ENCODE data around the gene ZDHHC19. TPM values are rescaled to one million over a fixed set of nuclear protein-coding genes. Genes with fewer than 3 reads are reported as not detected.
"Not testable (repeated sequence)": the region's sequence is repeated elsewhere in the genome, so short reads cannot be mapped to it uniquely, and the experiment has no call there.

The ZDHHC19 gene
- total RNA-seq, 2 experiments from 2014 or later: not detected

- Mint-ChIP-seq H3K9me3 (no peaks in the 10 kb centered on the region), H3K4me3 (peak overlapping the region; percentile 73), H3K27ac (no peak overlapping the region), H3K4me1 (ENCODE audit: low read depth) (peaks cover 15% of the 10 kb centered on the region), H3K36me3 (ENCODE audit: low read depth) (no peaks in the 10 kb centered on the region), H3K27me3 (ENCODE audit: low read depth) (peaks cover 3% of the 10 kb centered on the region)
- intact Hi-C loops (cut with micrococcal nuclease): loop anchor here (5.0 kb wide), 1 partner anchor 309 kb away; the partner anchor contains the start of gene SMCO1
- CTCF ChIA-PET: interaction anchor here (1.4 to 1.8 kb wide), 2 partner anchors 11 to 134 kb away, joined by 4 to 7 read pairs; no protein-coding TSS in a partner anchor
- DNase-seq: peak; percentile 80
Observed at GRCh38 chr3:196207833-196208607, 3.2 kb downstream of the ZDHHC19 start.

- H3K4me3 Mint-ChIP-seq: peak overlapping the region; percentile 73
- peaks cover 15% of the 10 kb centered on the region for H3K4me1 Mint-ChIP-seq (ENCODE audit: low read depth)
- no peaks in the 10 kb centered on the region for H3K36me3 Mint-ChIP-seq (ENCODE audit: low read depth)
- H3K27ac Mint-ChIP-seq: no peak overlapping the region
- DNase-seq: no peak
- CTCF ChIA-PET: interaction anchor here (1.2 to 1.8 kb wide), 3 partner anchors 9 to 134 kb away, joined by 3 to 7 read pairs (median 4); no protein-coding TSS in a partner anchor
- intact Hi-C loops (cut with micrococcal nuclease): loop anchor here (5.0 kb wide), 1 partner anchor 310 kb away; the partner anchor contains the start of gene SMCO1
- H3K27me3 Mint-ChIP-seq (ENCODE audit: low read depth): peaks cover 3% of the 10 kb centered on the region
- no peaks in the 10 kb centered on the region for H3K9me3 Mint-ChIP-seq
Observed at GRCh38 chr3:196207159-196207832, 3.9 kb downstream of the ZDHHC19 start.

GRCh38 chr3:196205442-196206205, 5.6 kb downstream of the ZDHHC19 start:
- not testable (repeated sequence) for H3K27ac Mint-ChIP-seq; DNase-seq; H3K9me3 Mint-ChIP-seq; H3K27me3 Mint-ChIP-seq (ENCODE audit: low read depth); H3K36me3 Mint-ChIP-seq (ENCODE audit: low read depth); H3K4me3 Mint-ChIP-seq
- CTCF ChIA-PET: interaction anchor here (1.2 to 1.8 kb wide), 2 partner anchors 9 kb away, joined by 3 to 7 read pairs; no protein-coding TSS in a partner anchor
- H3K4me1 Mint-ChIP-seq (ENCODE audit: low read depth): peaks cover 15% of the 10 kb centered on the region
- intact Hi-C loops (cut with micrococcal nuclease): loop anchor here (5.0 kb wide), 1 partner anchor 312 kb away; the partner anchor contains the start of gene SMCO1

- H3K4me1 Mint-ChIP-seq (ENCODE audit: low read depth): peaks cover 15% of the 10 kb centered on the region
- no peaks in the 10 kb centered on the region for H3K36me3 Mint-ChIP-seq (ENCODE audit: low read depth)
- peaks cover 3% of the 10 kb centered on the region for H3K27me3 Mint-ChIP-seq (ENCODE audit: low read depth)
- DNase-seq: no peak
- no peaks in the 10 kb centered on the region for H3K9me3 Mint-ChIP-seq
- CTCF ChIA-PET: no interaction called here
- no peak overlapping the region for H3K27ac Mint-ChIP-seq
- intact Hi-C loops (cut with micrococcal nuclease): no loop called here
- no peak overlapping the region for H3K4me3 Mint-ChIP-seq
Observed at GRCh38 chr3:196203846-196204245, 7.4 kb downstream of the ZDHHC19 start.

GRCh38 chr3:196202516-196202970, 8.7 kb downstream of the ZDHHC19 start:
- peaks cover 9% of the 10 kb centered on the region for H3K4me1 Mint-ChIP-seq (ENCODE audit: low read depth)
- CTCF ChIA-PET: interaction anchor here (0.7 kb wide), 1 partner anchor 589 kb away, joined by 4 read pairs; no protein-coding TSS in a partner anchor
- H3K9me3 Mint-ChIP-seq: no peaks in the 10 kb centered on the region
- no peak overlapping the region for H3K4me3 Mint-ChIP-seq
- no peak for DNase-seq
- H3K27me3 Mint-ChIP-seq (ENCODE audit: low read depth): peaks cover 3% of the 10 kb centered on the region
- intact Hi-C loops (cut with micrococcal nuclease): no loop called here
- H3K27ac Mint-ChIP-seq: no peak overlapping the region
- H3K36me3 Mint-ChIP-seq (ENCODE audit: low read depth): no peaks in the 10 kb centered on the region

- no peak for DNase-seq
- H3K36me3 Mint-ChIP-seq (ENCODE audit: low read depth): no peaks in the 10 kb centered on the region
- no peaks in the 10 kb centered on the region for H3K27me3 Mint-ChIP-seq (ENCODE audit: low read depth)
- H3K4me3 Mint-ChIP-seq: no peak overlapping the region
- CTCF ChIA-PET: interaction anchor here (0.7 to 12.2 kb wide), 5 partner anchors 8 to 172 kb away, joined by 3 to 186 read pairs (median 4); no protein-coding TSS in a partner anchor
- H3K4me1 Mint-ChIP-seq (ENCODE audit: low read depth): peaks cover 7% of the 10 kb centered on the region
- intact Hi-C loops (cut with micrococcal nuclease): loop anchor here (5.0 kb wide), 1 partner anchor 337 kb away; no protein-coding TSS in a partner anchor
- H3K9me3 Mint-ChIP-seq: no peaks in the 10 kb centered on the region
- no peak overlapping the region for H3K27ac Mint-ChIP-seq
Observed at GRCh38 chr3:196198771-196199753, 12.1 kb downstream of the ZDHHC19 start.

- DNase-seq: no peak
- intact Hi-C loops (cut with micrococcal nuclease): loop anchor here (5.0 kb wide), 1 partner anchor 336 kb away; no protein-coding TSS in a partner anchor
Observed at GRCh38 chr3:196198081-196198675, 13.0 kb downstream of the ZDHHC19 start.

GRCh38 chr3:196197524-196197923, 13.7 kb downstream of the ZDHHC19 start:
- CTCF ChIA-PET: interaction anchor here (0.9 to 12.2 kb wide), 13 partner anchors 9 to 194 kb away, joined by 3 to 186 read pairs (median 8); no protein-coding TSS in a partner anchor
- no peak for DNase-seq
- Mint-ChIP-seq H3K4me1 (ENCODE audit: low read depth) (peaks cover 18% of the 10 kb centered on the region), H3K4me3 (no peak overlapping the region), H3K9me3 (no peaks in the 10 kb centered on the region), H3K27ac (no peak overlapping the region), H3K27me3 (ENCODE audit: low read depth) (no peaks in the 10 kb centered on the region), H3K36me3 (ENCODE audit: low read depth) (no peaks in the 10 kb centered on the region)
- intact Hi-C loops (cut with micrococcal nuclease): loop anchor here (5.0 kb wide), 1 partner anchor 335 kb away; no protein-coding TSS in a partner anchor

More at GRCh38 chr3:196198081-196198675, 13.0 kb downstream of the ZDHHC19 start:
- Mint-ChIP-seq H3K27me3 (ENCODE audit: low read depth) (no peaks in the 10 kb centered on the region), H3K9me3 (no peaks in the 10 kb centered on the region), H3K4me3 (no peak overlapping the region), H3K4me1 (ENCODE audit: low read depth) (peaks cover 12% of the 10 kb centered on the region), H3K27ac (no peak overlapping the region), H3K36me3 (ENCODE audit: low read depth) (no peaks in the 10 kb centered on the region)
- CTCF ChIA-PET: interaction anchor here (0.7 to 12.2 kb wide), 5 partner anchors 9 to 172 kb away, joined by 3 to 186 read pairs (median 4); no protein-coding TSS in a partner anchor

GRCh38 chr3:196195664-196196265, 15.4 kb downstream of the ZDHHC19 start:
- no peak overlapping the region for H3K27ac Mint-ChIP-seq
- H3K36me3 Mint-ChIP-seq (ENCODE audit: low read depth): no peaks in the 10 kb centered on the region
- DNase-seq: no peak
- no peaks in the 10 kb centered on the region for H3K9me3 Mint-ChIP-seq
- H3K27me3 Mint-ChIP-seq (ENCODE audit: low read depth): no peaks in the 10 kb centered on the region
- intact Hi-C loops (cut with micrococcal nuclease): loop anchor here (1.0 to 5.0 kb wide), 4 partner anchors 122 to 333 kb away; no protein-coding TSS in a partner anchor
- H3K4me3 Mint-ChIP-seq: no peak overlapping the region
- CTCF ChIA-PET: interaction anchor here (0.5 to 12.2 kb wide), 15 partner anchors 9 to 226 kb away, joined by 3 to 186 read pairs (median 7); no protein-coding TSS in a partner anchor
- peaks cover 34% of the 10 kb centered on the region for H3K4me1 Mint-ChIP-seq (ENCODE audit: low read depth)

- Mint-ChIP-seq H3K36me3 (ENCODE audit: low read depth) (no peaks in the 10 kb centered on the region), H3K27ac (no peak overlapping the region), H3K4me1 (ENCODE audit: low read depth) (peaks cover 37% of the 10 kb centered on the region), H3K4me3 (no peak overlapping the region), H3K9me3 (no peaks in the 10 kb centered on the region), H3K27me3 (ENCODE audit: low read depth) (no peaks in the 10 kb centered on the region)
- no peak for DNase-seq
- CTCF ChIA-PET: interaction anchor here (0.8 to 12.2 kb wide), 5 partner anchors 9 to 171 kb away, joined by 3 to 186 read pairs (median 6); no protein-coding TSS in a partner anchor
- intact Hi-C loops (cut with micrococcal nuclease): no loop called here
Observed at GRCh38 chr3:196194542-196194915, 16.7 kb downstream of the ZDHHC19 start.

Measured in activated naive CD4-positive, alpha-beta T cell treated with anti-CD3 and anti-CD28 coated beads for 36 hours (primary cell).